Measurements from ENCODE around the gene CCDC138.
A peak's percentile ranks its signal among the peaks of the same experiment; 100 is the strongest.

Gene CCDC138

GRCh38 chr2:108898315-108899082 lies 111.9 kb downstream of the CCDC138 start:
- no peak for DNase-seq

GRCh38 chr2:108904680-108905079 lies 118.1 kb downstream of the CCDC138 start:
- DNase-seq: no peak

- no peak for DNase-seq
These were observed 118.6 kb downstream of the CCDC138 start for GRCh38 chr2:108905176-108905575.

GRCh38 chr2:108905906-108906305 lies 119.3 kb downstream of the CCDC138 start:
- DNase-seq: peak; percentile 26

- peak; percentile 35 for DNase-seq
These were observed 120.0 kb downstream of the CCDC138 start for GRCh38 chr2:108906403-108907077.

GRCh38 chr2:108907822-108908712 lies 121.5 kb downstream of the CCDC138 start:
- peak; percentile 38 for DNase-seq

- DNase-seq: peak; percentile 37
These were observed 122.1 kb downstream of the CCDC138 start for GRCh38 chr2:108908713-108909070.

- peak; percentile 28 for DNase-seq
These were observed 122.8 kb downstream of the CCDC138 start for GRCh38 chr2:108909275-108909823.

- no peak for DNase-seq
These were observed 123.5 kb downstream of the CCDC138 start for GRCh38 chr2:108910011-108910431.

- DNase-seq: peak; percentile 37
These were observed 124.2 kb downstream of the CCDC138 start for GRCh38 chr2:108910541-108911396.

GRCh38 chr2:108911401-108911800 lies 124.8 kb downstream of the CCDC138 start:
- peak; percentile 45 for DNase-seq

- DNase-seq: peak; percentile 47
These were observed 125.4 kb downstream of the CCDC138 start for GRCh38 chr2:108911807-108912628.

- DNase-seq: no peak
These were observed 126.0 kb downstream of the CCDC138 start for GRCh38 chr2:108912629-108912902.

- no peak for DNase-seq
These were observed 129.7 kb downstream of the CCDC138 start for GRCh38 chr2:108916122-108916795.

- no peak for DNase-seq
These were observed 130.3 kb downstream of the CCDC138 start for GRCh38 chr2:108916796-108917421.

GRCh38 chr2:108917526-108917925 lies 131.0 kb downstream of the CCDC138 start:
- DNase-seq: no peak

- DNase-seq: no peak
These were observed 131.7 kb downstream of the CCDC138 start for GRCh38 chr2:108918156-108918874.

- DNase-seq: no peak
These were observed 132.4 kb downstream of the CCDC138 start for GRCh38 chr2:108918941-108919341.

GRCh38 chr2:108919571-108920373 lies 133.2 kb downstream of the CCDC138 start:
- no peak for DNase-seq

Measured in activated CD8-positive, alpha-beta memory T cell treated with anti-CD3 and anti-CD28 coated beads for 24 hours (primary cell).